ENCODE measurements around the gene CLNK. TPM values are rescaled to one million over a fixed set of nuclear protein-coding genes. Genes with fewer than 3 reads are reported as not detected.

Gene CLNK
- total and polyA plus RNA-seq, 4 donors: under 0.01 to 0.26 (median 0.11) TPM

DNA sequence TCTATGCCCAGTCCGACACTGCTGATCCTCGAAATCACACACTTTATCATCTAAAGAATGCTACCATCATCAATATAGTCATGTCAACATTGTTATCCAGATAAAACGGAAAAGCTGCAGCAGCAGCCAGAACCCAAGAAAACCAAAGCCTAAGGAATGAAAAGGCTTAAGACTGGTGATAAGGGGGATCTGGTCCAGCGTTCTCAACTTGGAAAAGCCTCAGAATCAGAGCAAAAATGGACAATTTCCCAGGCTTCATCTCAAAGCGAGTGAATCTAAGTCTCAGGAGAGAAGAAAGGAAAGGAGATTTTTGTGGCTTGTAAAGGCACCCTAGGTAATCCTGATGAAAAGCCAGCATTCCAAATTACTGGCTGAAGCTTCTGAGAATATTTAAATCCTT is 235.6 kb downstream of the CLNK start:
- no peaks in the 10 kb centered on the region for H3K4me1 ChIP-seq (ENCODE audit: control insufficient read depth, insufficient read depth, low read length)
- no peak for DNase-seq (ENCODE audit: low read depth in 4 of 6, low spot score in 6 of 6)
- H3K27me3 ChIP-seq (ENCODE audit: control insufficient read depth, insufficient read depth, low read length): no peaks in the 10 kb centered on the region
- H3K36me3 ChIP-seq (ENCODE audit: control insufficient read depth, insufficient read depth, low read length): peaks cover 25% of the 10 kb centered on the region
- no peak overlapping the region for H3K27ac ChIP-seq (ENCODE audit: low read depth, low read length)
- H3K9me3 ChIP-seq (ENCODE audit: control insufficient read depth, insufficient read depth, low read length): peaks cover 8% of the 10 kb centered on the region
- no peak overlapping the region for H3K4me3 ChIP-seq (ENCODE audit: low read depth, low read length)
- 100% methylated on average over 1 of the region's 5 CpGs for WGBS (ENCODE audit: insufficient coverage)

- peaks cover 13% of the 10 kb centered on the region for H3K9me3 ChIP-seq (ENCODE audit: control insufficient read depth, insufficient read depth, low read length)
- H3K27me3 ChIP-seq (ENCODE audit: control insufficient read depth, insufficient read depth, low read length): no peaks in the 10 kb centered on the region
- no peak for DNase-seq (ENCODE audit: low read depth in 4 of 6, low spot score in 6 of 6)
- H3K4me1 ChIP-seq (ENCODE audit: control insufficient read depth, insufficient read depth, low read length): no peaks in the 10 kb centered on the region
- H3K36me3 ChIP-seq (ENCODE audit: control insufficient read depth, insufficient read depth, low read length): peaks cover 22% of the 10 kb centered on the region
- no peak overlapping the region for H3K4me3 ChIP-seq (ENCODE audit: low read depth, low read length)
- H3K27ac ChIP-seq (ENCODE audit: low read depth, low read length): no peak overlapping the region
- 100% methylated on average over 5 of the region's 5 CpGs for WGBS (ENCODE audit: insufficient coverage)
Measured at GRCh38 chr4:10442976-10443375, 241.6 kb downstream of the CLNK start.

GRCh38 chr4:10441512-10441911 is 243.1 kb downstream of the CLNK start:
- no peak overlapping the region for H3K4me3 ChIP-seq (ENCODE audit: low read depth, low read length)
- 83% methylated on average over 1 of the region's 4 CpGs for WGBS (ENCODE audit: insufficient coverage)
- H3K9me3 ChIP-seq (ENCODE audit: control insufficient read depth, insufficient read depth, low read length): peaks cover 13% of the 10 kb centered on the region
- no peak overlapping the region for H3K27ac ChIP-seq (ENCODE audit: low read depth, low read length)
- no peak for DNase-seq (ENCODE audit: low read depth in 4 of 6, low spot score in 6 of 6)
- no peaks in the 10 kb centered on the region for H3K4me1 ChIP-seq (ENCODE audit: control insufficient read depth, insufficient read depth, low read length)
- no peaks in the 10 kb centered on the region for H3K27me3 ChIP-seq (ENCODE audit: control insufficient read depth, insufficient read depth, low read length)
- peaks cover 18% of the 10 kb centered on the region for H3K36me3 ChIP-seq (ENCODE audit: control insufficient read depth, insufficient read depth, low read length)

DNA sequence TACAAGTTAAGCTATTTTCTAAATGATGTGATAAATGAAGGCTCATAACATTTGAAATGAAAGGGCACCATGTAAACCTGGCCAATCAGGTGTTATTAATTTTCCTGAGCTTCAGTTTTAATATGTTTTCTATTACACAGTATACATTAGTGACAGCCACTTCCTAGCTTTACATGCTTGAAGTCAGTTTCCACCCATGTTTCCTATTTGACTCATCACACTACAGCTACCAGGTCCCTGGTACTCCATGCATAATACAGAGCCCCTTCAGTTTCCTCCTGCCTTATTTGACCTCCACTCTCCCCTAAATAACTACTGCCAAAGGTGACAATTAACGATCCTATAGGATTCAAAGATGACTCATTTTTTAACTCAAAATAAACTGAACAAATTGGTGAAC is 245.6 kb downstream of the CLNK start:
- Histone ChIP-seq H3K9me3 (ENCODE audit: control insufficient read depth, insufficient read depth, low read length) (peaks cover 6% of the 10 kb centered on the region), H3K36me3 (ENCODE audit: control insufficient read depth, insufficient read depth, low read length) (peaks cover 2% of the 10 kb centered on the region)

DNA sequence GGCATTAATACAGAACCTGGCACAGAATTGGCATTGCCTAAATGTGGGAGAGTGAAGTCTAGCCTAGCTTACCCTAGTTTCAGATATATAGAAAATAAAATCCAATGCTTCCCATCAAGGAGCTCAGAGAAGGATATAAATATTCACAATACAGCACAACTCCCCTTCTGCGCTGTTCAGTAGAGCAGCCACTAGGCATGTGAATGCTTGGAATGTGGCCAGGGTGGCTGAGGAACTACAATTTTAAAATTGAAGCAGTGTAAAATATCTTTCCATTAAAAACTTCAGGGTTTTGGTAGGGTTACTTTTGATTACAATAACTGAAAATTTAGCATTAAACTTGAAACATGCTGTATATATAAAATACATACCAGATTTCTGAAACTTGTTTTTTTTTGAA is 246.8 kb downstream of the CLNK start:
- Histone ChIP-seq H3K36me3 (ENCODE audit: control insufficient read depth, insufficient read depth, low read length) (no peaks in the 10 kb centered on the region), H3K9me3 (ENCODE audit: control insufficient read depth, insufficient read depth, low read length) (peaks cover under 1% of the 10 kb centered on the region), H3K27me3 (ENCODE audit: control insufficient read depth, insufficient read depth, low read length) (no peaks in the 10 kb centered on the region), H3K4me3 (ENCODE audit: low read depth, low read length) (no peak overlapping the region), H3K4me1 (ENCODE audit: control insufficient read depth, insufficient read depth, low read length) (no peaks in the 10 kb centered on the region), H3K27ac (ENCODE audit: low read depth, low read length) (no peak overlapping the region)
- peak in 2 of 6 donors; percentile 22 to 65 for DNase-seq (ENCODE audit: low read depth in 4 of 6, low spot score in 6 of 6)
- WGBS (ENCODE audit: insufficient coverage): no CpG with 5 or more reads among the region's 1 CpG

More for the DNA sequence above, 245.6 kb downstream of the CLNK start:
- Histone ChIP-seq H3K4me3 (ENCODE audit: low read depth, low read length) (no peak overlapping the region), H3K27me3 (ENCODE audit: control insufficient read depth, insufficient read depth, low read length) (no peaks in the 10 kb centered on the region), H3K4me1 (ENCODE audit: control insufficient read depth, insufficient read depth, low read length) (no peaks in the 10 kb centered on the region), H3K27ac (ENCODE audit: low read depth, low read length) (no peak overlapping the region)
- WGBS (ENCODE audit: insufficient coverage): 93% methylated on average over 1 of the region's 1 CpG
- no peak for DNase-seq (ENCODE audit: low read depth in 4 of 6, low spot score in 6 of 6)

Other genes with a start within 250 kb of the CLNK start
- 10 to 100 TPM; 48.0 to 60.9 TPM for gene ZNF518B, start 227.3 kb downstream of the CLNK start, total RNA-seq
- 10 to 100 TPM; 17.6 to 26.1 TPM for gene ZNF518B, start 227.3 kb downstream of the CLNK start, polyA plus RNA-seq (ENCODE audit: insufficient read length in 2 of 2)